CMK (cell line): ENCODE data around the gene TRIM71.
"Not testable (repeated sequence)": the region's sequence is repeated elsewhere in the genome, so short reads cannot be mapped to it uniquely, and the experiment has no call there.

ENCODE experiments used
- DNase-seq: peaks from one replicate; pipeline ENCODE4 v3.0.0-alpha.2; 2010; ENCODE audit warnings: low read depth

Gene TRIM71

GRCh38 chr3:32819551-32820348 lies 2.0 kb downstream of the TRIM71 start:
- DNase-seq = no peak

GRCh38 chr3:32820430-32820829 lies 2.6 kb downstream of the TRIM71 start:
- DNase-seq = no peak

GRCh38 chr3:32820971-32821685 lies 3.3 kb downstream of the TRIM71 start:
- no peak for DNase-seq

- no peak for DNase-seq
Observed at GRCh38 chr3:32821686-32822296, 4.0 kb downstream of the TRIM71 start.

- no peak for DNase-seq
Observed at GRCh38 chr3:32822609-32823498, 5.1 kb downstream of the TRIM71 start.

- DNase-seq = not testable (repeated sequence)
Observed at GRCh38 chr3:32823641-32824184, 5.9 kb downstream of the TRIM71 start.

GRCh38 chr3:32825601-32826375 lies 8.0 kb downstream of the TRIM71 start:
- no peak for DNase-seq

- no peak for DNase-seq
Observed at GRCh38 chr3:32831062-32831461, 13.3 kb downstream of the TRIM71 start.

GRCh38 chr3:32831791-32832190 lies 14.0 kb downstream of the TRIM71 start:
- no peak for DNase-seq

GRCh38 chr3:32832193-32832592 lies 14.4 kb downstream of the TRIM71 start:
- DNase-seq = no peak

- no peak for DNase-seq
Observed at GRCh38 chr3:32835049-32835371, 17.2 kb downstream of the TRIM71 start.

- no peak for DNase-seq
Observed at GRCh38 chr3:32835961-32836360, 18.2 kb downstream of the TRIM71 start.

GRCh38 chr3:32836601-32837000 lies 18.8 kb downstream of the TRIM71 start:
- DNase-seq = no peak

GRCh38 chr3:32837366-32837765 lies 19.6 kb downstream of the TRIM71 start:
- no peak for DNase-seq

GRCh38 chr3:32837789-32838188 lies 20.0 kb downstream of the TRIM71 start:
- DNase-seq = no peak

- no peak for DNase-seq
Observed at GRCh38 chr3:32839714-32840085, 21.9 kb downstream of the TRIM71 start.

GRCh38 chr3:32840086-32840841 lies 22.5 kb downstream of the TRIM71 start:
- DNase-seq = no peak

GRCh38 chr3:32841341-32841740 lies 23.5 kb downstream of the TRIM71 start:
- DNase-seq = no peak

- no peak for DNase-seq
Observed at GRCh38 chr3:32841867-32842470, 24.2 kb downstream of the TRIM71 start.

- DNase-seq = no peak
Observed at GRCh38 chr3:32842531-32842931, 24.7 kb downstream of the TRIM71 start.
